K562 (cell line): Measurements from ENCODE around the gene KLHDC10. TPM values are rescaled to one million over a fixed set of nuclear protein-coding genes. Genes with fewer than 3 reads are reported as not detected.

Source experiments
- AFF4 ChIP-seq: sonication (generic); formaldehyde crosslinking; IDR thresholded peaks from 2 replicates; pipeline ENCODE4 v1.8.0; 2023; ENCODE audit warnings: mild to moderate bottlenecking, missing genetic modification reagents
- CEBPB ChIP-seq: fragments of 450-650 bp; IDR thresholded peaks from 2 replicates; pipeline ENCODE4 v1.6.1; 2016; ENCODE audit warnings: missing genetic modification characterization, missing compliant biosample characterization
- CEBPG ChIP-seq, 3 experiments: fragments of 200-800 bp in 1 of 3; sonication (Bioruptor generic) in 1 of 3; sonication (generic) in 1 of 3; formaldehyde crosslinking in 1 of 3; IDR thresholded peaks in 2 of 3; conservative IDR thresholded peaks in 1 of 3; 2 replicates each; pipeline versions ENCODE4 v1.6.1 to v1.8.0; 2016 to 2022; ENCODE audit warnings: missing compliant biosample characterization in 2 of 3, missing genetic modification characterization in 2 of 3, mild to moderate bottlenecking in 1 of 3, missing genetic modification reagents in 1 of 3
- CREB1 ChIP-seq, 2 experiments: sonication (generic) in 1 of 2; formaldehyde crosslinking in 1 of 2; IDR thresholded peaks; 2 replicates each; pipeline versions ENCODE4 v1.6.1 to v1.8.0; 2012 to 2022; ENCODE audit warnings: inconsistent platforms in 1 of 2, mild to moderate bottlenecking in 1 of 2, missing genetic modification reagents in 1 of 2, moderate library complexity in 1 of 2
- GABPB1 ChIP-seq: sonication (generic); formaldehyde crosslinking; IDR thresholded peaks from 2 replicates; pipeline ENCODE4 v1.8.0; 2022; ENCODE audit warnings: mild to moderate bottlenecking, missing genetic modification reagents
- L3MBTL2 ChIP-seq: fragments of 450-650 bp; IDR thresholded peaks from 2 replicates; pipeline ENCODE4 v1.6.1; 2016; ENCODE audit warnings: mild to moderate bottlenecking, moderate library complexity
- LARP7 ChIP-seq: fragments of 450-650 bp; IDR thresholded peaks from 2 replicates; pipeline ENCODE4 v1.6.1; 2016
- NR1H2 ChIP-seq: sonication (generic); formaldehyde crosslinking; IDR thresholded peaks from 2 replicates; pipeline ENCODE4 v1.4.0; 2020; ENCODE audit warnings: mild to moderate bottlenecking, missing genetic modification reagents
- SNAPC5 ChIP-seq: fragments of 250-450 bp; sonication (Bioruptor Pico); IDR thresholded peaks from 2 replicates; pipeline ENCODE4 v1.8.0; 2021; ENCODE audit warnings: moderate library complexity, mild to moderate bottlenecking, inconsistent platforms
- ZNF561 ChIP-seq: fragments of 450-650 bp; formaldehyde crosslinking; conservative IDR thresholded peaks from 2 replicates; pipeline ENCODE4 v1.4.0; 2020; ENCODE audit warnings: mild to moderate bottlenecking, moderate library complexity
- ZNF707 ChIP-seq: fragments of 250-450 bp; sonication (Bioruptor Pico); conservative IDR thresholded peaks from 2 replicates; pipeline ENCODE4 v1.8.0; 2022; ENCODE audit warnings: inconsistent platforms, mild to moderate bottlenecking, moderate library complexity
- polyA plus RNA-seq, 8 experiments: library from polyadenylated mRNA; depleted of rRNA in 4 of 8; stranded (reverse) in 5 of 8; unstranded in 3 of 8; fragments of >200 nt; fragmentation: Nextera tagmentation in 2 of 8; fragmentation: Illumina TruSeq in 1 of 8; extraction: Ambion mirVana in 2 of 8; extraction: Trizol in 1 of 8; gene quantifications; 2 replicates each; pipeline versions ENCODE4 v1.2.1 to v1.2.3, GENCODE V29; 2011 to 2014; ENCODE audit warnings: inconsistent platforms in 1 of 8, missing spikeins in 1 of 8
- total RNA-seq, 7 experiments: library from RNA; depleted of rRNA in 6 of 7; stranded (reverse); fragments of >200 nt in 6 of 7; fragmentation: Illumina TruSeq in 2 of 7; extraction: Trizol in 2 of 7; gene quantifications; 2 replicates each; pipeline versions ENCODE4 v1.2.1 to v1.2.3, GENCODE V29; 2011 to 2021; ENCODE audit warnings: low replicate concordance in 1 of 7
- TF ChIP-seq, protein P1 (sequence below): fragments of 200-800 bp; sonication (Bioruptor generic); IDR thresholded peaks from 2 replicates; pipeline ENCODE4 v1.6.1; 2016; ENCODE audit warnings: missing genetic modification characterization, missing compliant biosample characterization
- TF ChIP-seq, protein P2 (sequence below): fragments of 250-450 bp; sonication (Bioruptor Pico); IDR thresholded peaks from 2 replicates; pipeline ENCODE4 v1.4.0; 2020; ENCODE audit warnings: mild to moderate bottlenecking, moderate library complexity

KLHDC10 gene
- total and polyA plus RNA-seq, 9 of the 15 experiments (the other 6 are each of a cell fraction or from before 2014, with no cell fraction given), result 9.8 to 80.5 (median 31.4) TPM

GRCh38 chr7:130151591-130152492 is 81.5 kb downstream of the KLHDC10 start (continued):
- TF ChIP-seq AFF4 (CRISPR knock-in tag), result no peak
- peak; percentile 92 for TF ChIP-seq LARP7
- no peak for TF ChIP-seq NR1H2 (CRISPR knock-in tag)
- peak; percentile 93 for TF ChIP-seq CEBPB (tag)
- peak; percentile 94 for TF ChIP-seq CEBPG (CRISPR knock-in tag; IDR thresholded peaks at IDR 0.05)
- peak; percentile 40 to 54; a peak in 2 of 4 replicates for TF ChIP-seq CEBPG (tag; conservative IDR thresholded peaks at IDR 0.05 in 1 of 2, IDR thresholded peaks at IDR 0.05 in 1 of 2)
- TF ChIP-seq CREB1 (IDR thresholded peaks at IDR 0.05), result no peak
- no peak for TF ChIP-seq CREB1 (CRISPR knock-in tag; IDR thresholded peaks at IDR 0.05)
- TF ChIP-seq SNAPC5 (CRISPR knock-in tag), result no peak
- TF ChIP-seq L3MBTL2, result no peak
- no peak for TF ChIP-seq ZNF561 (CRISPR knock-in tag)
- peak; percentile 21; the same call in 1 of the 2 replicates for TF ChIP-seq GABPB1 (CRISPR knock-in tag)
- TF ChIP-seq, protein P1, sequence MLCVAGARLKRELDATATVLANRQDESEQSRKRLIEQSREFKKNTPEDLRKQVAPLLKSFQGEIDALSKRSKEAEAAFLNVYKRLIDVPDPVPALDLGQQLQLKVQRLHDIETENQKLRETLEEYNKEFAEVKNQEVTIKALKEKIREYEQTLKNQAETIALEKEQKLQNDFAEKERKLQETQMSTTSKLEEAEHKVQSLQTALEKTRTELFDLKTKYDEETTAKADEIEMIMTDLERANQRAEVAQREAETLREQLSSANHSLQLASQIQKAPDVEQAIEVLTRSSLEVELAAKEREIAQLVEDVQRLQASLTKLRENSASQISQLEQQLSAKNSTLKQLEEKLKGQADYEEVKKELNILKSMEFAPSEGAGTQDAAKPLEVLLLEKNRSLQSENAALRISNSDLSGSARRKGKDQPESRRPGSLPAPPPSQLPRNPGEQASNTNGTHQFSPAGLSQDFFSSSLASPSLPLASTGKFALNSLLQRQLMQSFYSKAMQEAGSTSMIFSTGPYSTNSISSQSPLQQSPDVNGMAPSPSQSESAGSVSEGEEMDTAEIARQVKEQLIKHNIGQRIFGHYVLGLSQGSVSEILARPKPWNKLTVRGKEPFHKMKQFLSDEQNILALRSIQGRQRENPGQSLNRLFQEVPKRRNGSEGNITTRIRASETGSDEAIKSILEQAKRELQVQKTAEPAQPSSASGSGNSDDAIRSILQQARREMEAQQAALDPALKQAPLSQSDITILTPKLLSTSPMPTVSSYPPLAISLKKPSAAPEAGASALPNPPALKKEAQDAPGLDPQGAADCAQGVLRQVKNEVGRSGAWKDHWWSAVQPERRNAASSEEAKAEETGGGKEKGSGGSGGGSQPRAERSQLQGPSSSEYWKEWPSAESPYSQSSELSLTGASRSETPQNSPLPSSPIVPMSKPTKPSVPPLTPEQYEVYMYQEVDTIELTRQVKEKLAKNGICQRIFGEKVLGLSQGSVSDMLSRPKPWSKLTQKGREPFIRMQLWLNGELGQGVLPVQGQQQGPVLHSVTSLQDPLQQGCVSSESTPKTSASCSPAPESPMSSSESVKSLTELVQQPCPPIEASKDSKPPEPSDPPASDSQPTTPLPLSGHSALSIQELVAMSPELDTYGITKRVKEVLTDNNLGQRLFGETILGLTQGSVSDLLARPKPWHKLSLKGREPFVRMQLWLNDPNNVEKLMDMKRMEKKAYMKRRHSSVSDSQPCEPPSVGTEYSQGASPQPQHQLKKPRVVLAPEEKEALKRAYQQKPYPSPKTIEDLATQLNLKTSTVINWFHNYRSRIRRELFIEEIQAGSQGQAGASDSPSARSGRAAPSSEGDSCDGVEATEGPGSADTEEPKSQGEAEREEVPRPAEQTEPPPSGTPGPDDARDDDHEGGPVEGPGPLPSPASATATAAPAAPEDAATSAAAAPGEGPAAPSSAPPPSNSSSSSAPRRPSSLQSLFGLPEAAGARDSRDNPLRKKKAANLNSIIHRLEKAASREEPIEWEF (CRISPR knock-in tag), result no peak
- TF ChIP-seq ZNF707 (CRISPR knock-in tag), result no peak
- TF ChIP-seq, protein P2, sequence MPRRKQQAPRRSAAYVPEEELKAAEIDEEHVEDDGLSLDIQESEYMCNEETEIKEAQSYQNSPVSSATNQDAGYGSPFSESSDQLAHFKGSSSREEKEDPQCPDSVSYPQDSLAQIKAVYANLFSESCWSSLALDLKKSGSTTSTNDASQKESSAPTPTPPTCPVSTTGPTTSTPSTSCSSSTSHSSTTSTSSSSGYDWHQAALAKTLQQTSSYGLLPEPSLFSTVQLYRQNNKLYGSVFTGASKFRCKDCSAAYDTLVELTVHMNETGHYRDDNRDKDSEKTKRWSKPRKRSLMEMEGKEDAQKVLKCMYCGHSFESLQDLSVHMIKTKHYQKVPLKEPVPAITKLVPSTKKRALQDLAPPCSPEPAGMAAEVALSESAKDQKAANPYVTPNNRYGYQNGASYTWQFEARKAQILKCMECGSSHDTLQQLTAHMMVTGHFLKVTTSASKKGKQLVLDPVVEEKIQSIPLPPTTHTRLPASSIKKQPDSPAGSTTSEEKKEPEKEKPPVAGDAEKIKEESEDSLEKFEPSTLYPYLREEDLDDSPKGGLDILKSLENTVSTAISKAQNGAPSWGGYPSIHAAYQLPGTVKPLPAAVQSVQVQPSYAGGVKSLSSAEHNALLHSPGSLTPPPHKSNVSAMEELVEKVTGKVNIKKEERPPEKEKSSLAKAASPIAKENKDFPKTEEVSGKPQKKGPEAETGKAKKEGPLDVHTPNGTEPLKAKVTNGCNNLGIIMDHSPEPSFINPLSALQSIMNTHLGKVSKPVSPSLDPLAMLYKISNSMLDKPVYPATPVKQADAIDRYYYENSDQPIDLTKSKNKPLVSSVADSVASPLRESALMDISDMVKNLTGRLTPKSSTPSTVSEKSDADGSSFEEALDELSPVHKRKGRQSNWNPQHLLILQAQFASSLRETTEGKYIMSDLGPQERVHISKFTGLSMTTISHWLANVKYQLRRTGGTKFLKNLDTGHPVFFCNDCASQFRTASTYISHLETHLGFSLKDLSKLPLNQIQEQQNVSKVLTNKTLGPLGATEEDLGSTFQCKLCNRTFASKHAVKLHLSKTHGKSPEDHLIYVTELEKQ (CRISPR knock-in tag), result no peak
